Fibroblast of skin of back (primary cell): Measurements from ENCODE around the gene HIGD2B.
"Not testable (repeated sequence)": the region's sequence is repeated elsewhere in the genome, so short reads cannot be mapped to it uniquely, and the experiment has no call there.

ENCODE experiments used
- DNase-seq: peaks from one replicate; pipeline ENCODE4 v3.0.0-alpha.2; 2013

The HIGD2B gene

GRCh38 chr15:72676838-72677237 is 9.1 kb downstream of the HIGD2B start:
- DNase-seq, result no peak

- no peak for DNase-seq
Observed at GRCh38 chr15:72671525-72671924, 14.5 kb downstream of the HIGD2B start.

- DNase-seq, result peak; percentile 59
Observed at GRCh38 chr15:72670656-72671352, 15.2 kb downstream of the HIGD2B start.

- not testable (repeated sequence) for DNase-seq
Observed at GRCh38 chr15:72669803-72670202, 16.2 kb downstream of the HIGD2B start.

GRCh38 chr15:72665706-72666105 is 20.3 kb downstream of the HIGD2B start:
- not testable (repeated sequence) for DNase-seq

GRCh38 chr15:72663931-72664330 is 22.1 kb downstream of the HIGD2B start:
- DNase-seq, result not testable (repeated sequence)

GRCh38 chr15:72661081-72661480 is 24.9 kb downstream of the HIGD2B start:
- not testable (repeated sequence) for DNase-seq

GRCh38 chr15:72656014-72656413 is 30.0 kb downstream of the HIGD2B start:
- DNase-seq, result not testable (repeated sequence)

- DNase-seq, result not testable (repeated sequence)
Observed at GRCh38 chr15:72654397-72654796, 31.6 kb downstream of the HIGD2B start, which contains the start of gene GOLGA6B. Gene GOLGA6B (plus strand): TSS chr15:72654697. CDS start chr15:72654738, 41 bp downstream.

- DNase-seq, result not testable (repeated sequence)
Observed at GRCh38 chr15:72648631-72649253, 37.2 kb downstream of the HIGD2B start.

- not testable (repeated sequence) for DNase-seq
Observed at GRCh38 chr15:72642271-72642670, 43.7 kb downstream of the HIGD2B start.

- DNase-seq, result not testable (repeated sequence)
Observed at GRCh38 chr15:72639759-72640483, 46.1 kb downstream of the HIGD2B start.

GRCh38 chr15:72636519-72637282 is 49.3 kb downstream of the HIGD2B start:
- peak; percentile 83 for DNase-seq

GRCh38 chr15:72629068-72629570 is 56.9 kb downstream of the HIGD2B start:
- not testable (repeated sequence) for DNase-seq

GRCh38 chr15:72628249-72629067 is 57.5 kb downstream of the HIGD2B start:
- not testable (repeated sequence) for DNase-seq

- DNase-seq, result peak; percentile 34
Observed at GRCh38 chr15:72626153-72626552, 59.8 kb downstream of the HIGD2B start.
